ENCODE results near the gene CTSZ.

DNA sequence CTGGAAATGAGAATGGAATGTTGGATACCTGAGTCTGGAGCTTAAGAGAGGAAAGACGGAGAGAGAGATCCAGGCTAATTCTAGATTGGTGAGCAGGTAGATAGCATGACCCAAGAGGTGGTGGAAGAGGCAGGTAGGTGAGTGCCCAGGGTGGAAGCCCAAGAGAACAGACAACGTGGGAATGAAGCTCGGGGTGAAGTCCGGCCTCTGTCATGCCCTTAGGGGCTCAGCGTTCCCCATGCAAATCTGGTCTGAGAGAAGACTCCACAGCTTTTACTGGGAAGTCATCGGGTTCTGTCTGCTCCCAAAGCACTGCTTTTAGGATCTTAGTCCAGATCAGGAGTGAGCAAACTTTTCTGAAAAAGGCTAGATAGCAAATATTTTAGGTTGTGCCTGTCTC, 22.4 kb downstream of the CTSZ start:
- TF ChIP-seq, protein P1, sequence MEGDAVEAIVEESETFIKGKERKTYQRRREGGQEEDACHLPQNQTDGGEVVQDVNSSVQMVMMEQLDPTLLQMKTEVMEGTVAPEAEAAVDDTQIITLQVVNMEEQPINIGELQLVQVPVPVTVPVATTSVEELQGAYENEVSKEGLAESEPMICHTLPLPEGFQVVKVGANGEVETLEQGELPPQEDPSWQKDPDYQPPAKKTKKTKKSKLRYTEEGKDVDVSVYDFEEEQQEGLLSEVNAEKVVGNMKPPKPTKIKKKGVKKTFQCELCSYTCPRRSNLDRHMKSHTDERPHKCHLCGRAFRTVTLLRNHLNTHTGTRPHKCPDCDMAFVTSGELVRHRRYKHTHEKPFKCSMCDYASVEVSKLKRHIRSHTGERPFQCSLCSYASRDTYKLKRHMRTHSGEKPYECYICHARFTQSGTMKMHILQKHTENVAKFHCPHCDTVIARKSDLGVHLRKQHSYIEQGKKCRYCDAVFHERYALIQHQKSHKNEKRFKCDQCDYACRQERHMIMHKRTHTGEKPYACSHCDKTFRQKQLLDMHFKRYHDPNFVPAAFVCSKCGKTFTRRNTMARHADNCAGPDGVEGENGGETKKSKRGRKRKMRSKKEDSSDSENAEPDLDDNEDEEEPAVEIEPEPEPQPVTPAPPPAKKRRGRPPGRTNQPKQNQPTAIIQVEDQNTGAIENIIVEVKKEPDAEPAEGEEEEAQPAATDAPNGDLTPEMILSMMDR (IDR thresholded peaks at IDR 0.05): no peak
- TF ChIP-seq EP300 (IDR thresholded peaks at IDR 0.05; ENCODE audit: low read depth): no peak
- no peak for TF ChIP-seq POLR2A (IDR thresholded peaks at IDR 0.05)

Measured in transverse colon (tissue), 3 donors.